Activated CD4-positive, alpha-beta T cell treated with anti-CD3 and anti-CD28 coated beads, Interleukin-10, Interleukin-2, amounts not matched to agents 100 ng/mL and 50 ng/mL, durations not matched to agents 16 hours and 8 hours (primary cell): Measurements from ENCODE around the gene MEF2C.

ENCODE experiments used
- DNase-seq: peaks from one replicate; pipeline ENCODE4 v3.0.0-alpha.2; 2020

The MEF2C gene

GRCh38 chr5:88746438-88746882 is 136.5 kb downstream of the MEF2C start:
- no peak for DNase-seq

GRCh38 chr5:88745093-88745696 is 137.8 kb downstream of the MEF2C start:
- DNase-seq: no peak

- no peak for DNase-seq
Observed at GRCh38 chr5:88743231-88743834, 139.7 kb downstream of the MEF2C start.

GRCh38 chr5:88741964-88742363 is 141.0 kb downstream of the MEF2C start:
- no peak for DNase-seq

- no peak for DNase-seq
Observed at GRCh38 chr5:88740604-88741185, 142.3 kb downstream of the MEF2C start.

- DNase-seq: no peak
Observed at GRCh38 chr5:88736494-88736893, 146.5 kb downstream of the MEF2C start.

GRCh38 chr5:88734983-88735382 is 148.0 kb downstream of the MEF2C start:
- no peak for DNase-seq

GRCh38 chr5:88734191-88734640 is 148.8 kb downstream of the MEF2C start:
- peak; percentile 29 for DNase-seq

GRCh38 chr5:88732862-88733261 is 150.1 kb downstream of the MEF2C start:
- DNase-seq: no peak

- peak; percentile 22 for DNase-seq
Observed at GRCh38 chr5:88732181-88732633, 150.8 kb downstream of the MEF2C start.

- no peak for DNase-seq
Observed at GRCh38 chr5:88729829-88730182, 153.2 kb downstream of the MEF2C start.

GRCh38 chr5:88729084-88729828 is 153.7 kb downstream of the MEF2C start:
- DNase-seq: peak; percentile 67

- peak; percentile 18 for DNase-seq
Observed at GRCh38 chr5:88727705-88728313, 155.2 kb downstream of the MEF2C start.

GRCh38 chr5:88725454-88725853 is 157.5 kb downstream of the MEF2C start:
- DNase-seq: no peak

GRCh38 chr5:88724201-88724600 is 158.8 kb downstream of the MEF2C start:
- no peak for DNase-seq

- DNase-seq: no peak
Observed at GRCh38 chr5:88722546-88723073, 160.4 kb downstream of the MEF2C start.

- no peak for DNase-seq
Observed at GRCh38 chr5:88719434-88719833, 163.6 kb downstream of the MEF2C start.

GRCh38 chr5:88718736-88719135 is 164.2 kb downstream of the MEF2C start:
- no peak for DNase-seq

- DNase-seq: no peak
Observed at GRCh38 chr5:88716101-88716500, 166.9 kb downstream of the MEF2C start.

GRCh38 chr5:88715503-88715902 is 167.5 kb downstream of the MEF2C start:
- no peak for DNase-seq

- no peak for DNase-seq
Observed at GRCh38 chr5:88713818-88714217, 169.2 kb downstream of the MEF2C start.

- DNase-seq: no peak
Observed at GRCh38 chr5:88708682-88709398, 174.1 kb downstream of the MEF2C start.
